NCI-H1436 (cell line): ENCODE data around the gene PIBF1.

Source experiments
- DNase-seq: peaks from one replicate; lab custom pipeline; 2025; lab: John Stamatoyannopoulos, UW

PIBF1 gene

DNA sequence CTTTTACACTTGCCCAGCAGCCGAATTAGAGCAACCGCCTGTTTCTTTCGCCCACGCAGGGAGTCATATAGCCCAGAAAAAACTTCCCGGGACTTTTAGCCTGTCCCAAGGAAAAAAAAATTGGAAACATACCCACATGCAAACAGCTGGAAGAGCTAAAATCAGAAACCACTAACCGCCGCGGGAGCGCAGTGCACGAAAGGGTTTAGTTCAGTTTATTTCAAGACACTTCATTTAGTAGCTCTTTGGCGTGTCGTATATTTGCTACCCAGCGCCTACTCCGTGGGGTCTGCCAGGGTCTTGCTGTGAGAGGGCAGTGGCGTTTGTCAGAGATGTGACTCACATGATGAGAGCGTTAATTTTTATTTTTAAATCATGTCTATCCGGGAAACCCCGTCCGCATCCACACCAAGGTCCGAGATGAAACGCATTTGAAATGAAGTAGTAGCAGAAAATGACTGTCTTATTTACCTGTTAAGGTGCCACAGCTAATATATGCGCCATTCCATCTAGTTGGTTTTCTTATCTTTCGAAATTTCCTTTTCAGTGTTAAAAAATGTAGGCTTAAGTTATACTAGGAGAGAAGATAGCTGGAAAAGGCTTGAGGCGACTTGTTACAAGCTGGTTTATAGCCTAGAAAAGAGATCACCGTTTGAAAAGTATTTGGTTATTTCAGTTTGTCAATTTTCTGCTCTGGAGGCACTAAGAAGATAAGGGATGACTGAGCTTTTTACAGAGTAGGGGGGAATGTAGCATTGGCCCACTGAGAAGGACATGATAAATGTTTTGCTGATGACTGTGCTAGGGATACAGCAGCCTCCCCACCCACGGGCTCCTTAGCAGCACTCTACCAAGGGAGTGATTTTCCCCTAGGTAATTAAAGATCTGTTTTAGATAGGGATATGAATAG lies 278.6 kb downstream of the PIBF1 start:
- no peak for DNase-seq

DNA sequence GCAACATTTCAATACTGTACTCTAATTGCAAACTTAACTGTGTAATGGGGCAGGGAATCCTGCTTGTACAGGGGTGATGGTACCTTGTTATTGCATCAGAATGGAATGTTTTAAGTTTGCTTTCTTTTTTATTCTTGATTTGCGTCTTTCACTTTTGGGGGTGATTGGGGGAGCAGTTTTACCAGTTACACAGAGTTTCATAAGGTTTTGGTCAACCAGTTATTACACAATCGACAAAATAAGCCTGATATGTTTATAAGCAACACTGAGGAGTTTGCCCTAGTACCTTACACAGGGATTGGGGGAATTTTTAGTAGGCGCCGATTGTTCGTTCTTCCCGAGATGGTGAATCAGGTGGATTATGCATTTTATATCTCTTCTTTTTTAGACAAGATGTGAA lies 279.5 kb downstream of the PIBF1 start:
- no peak for DNase-seq

GRCh38 chr13:73061876-73062275 lies 279.9 kb downstream of the PIBF1 start:
- DNase-seq = no peak

- DNase-seq = no peak
Measured at GRCh38 chr13:73062468-73062867, 280.5 kb downstream of the PIBF1 start.

DNA sequence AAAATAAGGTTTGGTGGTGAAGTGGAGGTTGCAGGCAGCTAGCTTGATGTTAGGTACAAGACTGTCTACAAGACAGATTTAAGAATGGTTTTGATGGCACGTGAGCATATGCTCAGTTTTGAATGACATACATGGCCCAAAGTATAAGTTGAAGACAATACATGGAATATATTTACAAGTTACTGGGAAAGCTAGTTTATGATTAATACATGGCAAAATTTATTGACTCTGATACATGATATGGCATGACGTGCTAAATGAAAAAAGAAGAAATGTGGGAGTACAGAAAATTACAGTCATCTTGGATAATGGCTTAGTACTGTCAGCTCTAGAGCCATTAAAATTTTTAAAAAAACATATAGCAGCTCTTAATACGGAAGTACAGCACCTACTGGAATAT lies 281.2 kb downstream of the PIBF1 start:
- no peak for DNase-seq

GRCh38 chr13:73065036-73065435 lies 283.1 kb downstream of the PIBF1 start:
- no peak for DNase-seq

GRCh38 chr13:73065665-73066340 lies 283.9 kb downstream of the PIBF1 start:
- DNase-seq = no peak
